AG04449 (cell line): ENCODE measurements around the gene PIBF1.
"Not testable (repeated sequence)": the region's sequence is repeated elsewhere in the genome, so short reads cannot be mapped to it uniquely, and the experiment has no call there.

Experiments used
- CTCF ChIA-PET: fragments of 350-600 bp; formaldehyde crosslinking; extraction: SDS; loops from one replicate; lab custom pipeline; 2021; ENCODE audit warnings: antibody characterized with exemption; lab: Yijun Ruan, JAX
- POLR2A ChIA-PET: fragments of 400-600, 350-600 bp; formaldehyde crosslinking; extraction: SDS; loops from one replicate; lab custom pipeline; 2020; ENCODE audit warnings: antibody characterized with exemption, inconsistent platforms; lab: Yijun Ruan, JAX
- DNase-seq: peaks from one replicate; pipeline ENCODE4 v3.0.0-alpha.2; 2010; ENCODE audit warnings: low read depth, low spot score
- H3K4me3 ChIP-seq: 2 replicates; pipeline ENCODE4 v1.5.1; 2011; ENCODE audit warnings: low read depth, mild to moderate bottlenecking, control low read depth, low read length
- CTCF ChIP-seq: IDR thresholded peaks from one replicate; pipeline ENCODE4 v1.5.1; 2011; ENCODE audit warnings: mild to moderate bottlenecking, moderate library complexity, low read length, control low read depth, inconsistent platforms; ENCODE audit not compliant: insufficient read depth; ENCODE audit errors: missing control alignments

PIBF1 gene

GRCh38 chr13:72886272-72887067, 104.5 kb downstream of the PIBF1 start:
- TF ChIP-seq CTCF: no peak
- ChIA-PET POLR2A (no interaction called here), CTCF (no interaction called here)
- DNase-seq: no peak
- H3K4me3 ChIP-seq: no peak overlapping the region

GRCh38 chr13:72889495-72889894, 107.6 kb downstream of the PIBF1 start:
- no peak for TF ChIP-seq CTCF
- CTCF ChIA-PET: interaction anchor here (1.0 kb wide), 1 partner anchor 10 kb away, joined by 3 read pairs; no protein-coding TSS in a partner anchor
- H3K4me3 ChIP-seq: no peak overlapping the region
- DNase-seq: no peak
- POLR2A ChIA-PET: no interaction called here

- no peak for TF ChIP-seq CTCF
- POLR2A ChIA-PET: no interaction called here
- H3K4me3 ChIP-seq: no peak overlapping the region
- DNase-seq: no peak
- CTCF ChIA-PET: interaction anchor here (1.0 kb wide), 1 partner anchor 11 kb away, joined by 3 read pairs; no protein-coding TSS in a partner anchor
Measured at GRCh38 chr13:72890546-72890945, 108.6 kb downstream of the PIBF1 start.

- ChIA-PET CTCF (no interaction called here), POLR2A (no interaction called here)
- no peak for DNase-seq
- TF ChIP-seq CTCF: no peak
- H3K4me3 ChIP-seq: no peak overlapping the region
Measured at GRCh38 chr13:72891423-72891822, 109.5 kb downstream of the PIBF1 start.

GRCh38 chr13:72896869-72897268, 114.9 kb downstream of the PIBF1 start:
- no peak overlapping the region for H3K4me3 ChIP-seq
- TF ChIP-seq CTCF: no peak
- DNase-seq: no peak
- POLR2A ChIA-PET: no interaction called here
- CTCF ChIA-PET: no interaction called here

- H3K4me3 ChIP-seq, POLR2A ChIA-PET, CTCF ChIA-PET, DNase-seq: not testable (repeated sequence)
Measured at GRCh38 chr13:72901546-72901945, 119.6 kb downstream of the PIBF1 start.
